Measurements from ENCODE around the gene PDE8A. TPM values are rescaled to one million over a fixed set of nuclear protein-coding genes. Genes with fewer than 3 reads are reported as not detected.

The PDE8A gene
- total RNA-seq, 1 experiment from 2014 or later: 44.2 TPM

- Histone ChIP-seq H3K9me2 (replicated peaks; ENCODE audit: low read length) (no peaks in the 10 kb centered on the region), H3K4me2 (ENCODE audit: low read length) (peak overlapping the region; percentile 37; the same call in 1 of the 2 replicates), H3K27me3 (ENCODE audit: low read length) (no peaks in the 10 kb centered on the region), H2AFZ (ENCODE audit: low read length) (no peak overlapping the region), H3K27ac (ENCODE audit: low read length) (no peak overlapping the region), H3K36me3 (ENCODE audit: low read depth, low read length) (peaks cover 15% of the 10 kb centered on the region), H3K4me1 (ENCODE audit: insufficient read depth, low read length) (peaks cover 16% of the 10 kb centered on the region), H3K9ac (ENCODE audit: low read length) (no peak overlapping the region), H4K20me1 (ENCODE audit: low read length) (no peaks in the 10 kb centered on the region), H3K79me2 (ENCODE audit: low read length) (no peaks in the 10 kb centered on the region), H3K4me3 (ENCODE audit: low read length) (no peak overlapping the region), H3K9me3 (ENCODE audit: low read length) (no peaks in the 10 kb centered on the region), H3F3A (ENCODE audit: low read length, unreplicated experiment) (peaks cover 4% of the 10 kb centered on the region)
- TF ChIP-seq CTCF (conservative IDR thresholded peaks at IDR 0.05; ENCODE audit: low read depth, low read length) (no peak), EZH2phosphoT487 (IDR thresholded peaks at IDR 0.05; ENCODE audit: borderline replicate concordance, low read length) (no peak), EZH2 (IDR thresholded peaks at IDR 0.05; ENCODE audit: low read length, unreplicated experiment) (no peak)
- DNase-seq: no peak
- ChIA-PET CTCF (no interaction called here), POLR2A (ENCODE audit: unreplicated experiment) (interaction anchor here (0.7 kb wide), 1 partner anchor 25 kb away, joined by 5 read pairs; no protein-coding TSS in a partner anchor)
- BruUV-seq (replicated peaks): no TSS peak
- ATAC-seq: no peak
- intact Hi-C loops (cut with micrococcal nuclease): no loop called here
These were observed 160.1 kb downstream of the PDE8A start for GRCh38 chr15:85141726-85142125.

DNA sequence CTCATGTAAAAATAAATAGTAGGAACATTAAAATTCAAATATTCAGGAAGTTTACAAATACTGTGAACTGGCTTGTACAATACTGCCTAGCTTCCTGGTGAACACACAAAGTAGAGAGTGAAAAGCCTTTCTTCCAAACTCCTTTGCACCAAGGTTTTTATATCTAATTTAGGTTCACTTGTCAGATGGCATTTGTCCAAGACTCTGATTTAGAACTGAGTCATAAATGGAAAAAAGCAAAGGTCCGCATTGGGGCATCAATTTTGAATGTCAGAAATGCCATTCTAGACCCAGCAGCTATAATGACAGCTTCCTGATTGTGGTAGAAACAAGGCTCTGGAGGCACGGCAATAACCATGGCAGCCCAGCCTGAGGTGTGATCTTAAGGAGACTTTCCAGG is 160.7 kb downstream of the PDE8A start:
- Histone ChIP-seq H3F3A (ENCODE audit: low read length, unreplicated experiment) (peaks cover 4% of the 10 kb centered on the region), H3K9ac (ENCODE audit: low read length) (no peak overlapping the region), H3K36me3 (ENCODE audit: low read depth, low read length) (peaks cover 15% of the 10 kb centered on the region), H3K79me2 (ENCODE audit: low read length) (no peaks in the 10 kb centered on the region), H3K4me3 (ENCODE audit: low read length) (no peak overlapping the region), H3K4me1 (ENCODE audit: insufficient read depth, low read length) (peaks cover 16% of the 10 kb centered on the region), H2AFZ (ENCODE audit: low read length) (no peak overlapping the region), H3K27ac (ENCODE audit: low read length) (no peak overlapping the region), H3K9me3 (ENCODE audit: low read length) (no peaks in the 10 kb centered on the region), H4K20me1 (ENCODE audit: low read length) (no peaks in the 10 kb centered on the region), H3K4me2 (ENCODE audit: low read length) (peak overlapping the region; percentile 37; the same call in 1 of the 2 replicates), H3K9me2 (replicated peaks; ENCODE audit: low read length) (no peaks in the 10 kb centered on the region), H3K27me3 (ENCODE audit: low read length) (no peaks in the 10 kb centered on the region)
- TF ChIP-seq EZH2phosphoT487 (IDR thresholded peaks at IDR 0.05; ENCODE audit: borderline replicate concordance, low read length) (no peak), EZH2 (IDR thresholded peaks at IDR 0.05; ENCODE audit: low read length, unreplicated experiment) (no peak), CTCF (conservative IDR thresholded peaks at IDR 0.05; ENCODE audit: low read depth, low read length) (no peak)
- ATAC-seq (peak; percentile 70), DNase-seq (peak; percentile 87)
- no TSS peak for BruUV-seq (replicated peaks)
- ChIA-PET POLR2A (ENCODE audit: unreplicated experiment) (interaction anchor here (0.7 kb wide), 1 partner anchor 24 kb away, joined by 5 read pairs; no protein-coding TSS in a partner anchor), CTCF (no interaction called here)
- intact Hi-C loops (cut with micrococcal nuclease): no loop called here

GRCh38 chr15:85149465-85150129 is 167.9 kb downstream of the PDE8A start:
- H3K4me2 ChIP-seq (ENCODE audit: low read length): no peak overlapping the region
- H3F3A ChIP-seq (ENCODE audit: low read length, unreplicated experiment): no peaks in the 10 kb centered on the region
- no peak overlapping the region for H2AFZ ChIP-seq (ENCODE audit: low read length)
- no peak overlapping the region for H3K4me3 ChIP-seq (ENCODE audit: low read length)
- ChIA-PET CTCF (no interaction called here), POLR2A (ENCODE audit: unreplicated experiment) (no interaction called here)
- ATAC-seq: no peak
- H3K79me2 ChIP-seq (ENCODE audit: low read length): no peaks in the 10 kb centered on the region
- no peaks in the 10 kb centered on the region for H4K20me1 ChIP-seq (ENCODE audit: low read length)
- no peaks in the 10 kb centered on the region for H3K9me3 ChIP-seq (ENCODE audit: low read length)
- H3K27ac ChIP-seq (ENCODE audit: low read length): no peak overlapping the region
- BruUV-seq (replicated peaks): no TSS peak
- H3K36me3 ChIP-seq (ENCODE audit: low read depth, low read length): no peaks in the 10 kb centered on the region
- no peak for DNase-seq
- H3K9me2 ChIP-seq (replicated peaks; ENCODE audit: low read length): no peaks in the 10 kb centered on the region
- no peak overlapping the region for H3K9ac ChIP-seq (ENCODE audit: low read length)
- intact Hi-C loops (cut with micrococcal nuclease): no loop called here
- H3K4me1 ChIP-seq (ENCODE audit: insufficient read depth, low read length): no peaks in the 10 kb centered on the region
- TF ChIP-seq EZH2phosphoT487 (IDR thresholded peaks at IDR 0.05; ENCODE audit: borderline replicate concordance, low read length): no peak
- no peak for TF ChIP-seq EZH2 (IDR thresholded peaks at IDR 0.05; ENCODE audit: low read length, unreplicated experiment)
- no peaks in the 10 kb centered on the region for H3K27me3 ChIP-seq (ENCODE audit: low read length)

All from PC-3 (cell line).